HEK293 (cell line): ENCODE measurements around the gene RGS6.

Experiments used
- CTCF ChIA-PET: fragments of 350-600 bp; formaldehyde crosslinking; extraction: SDS; loops from one replicate; lab custom pipeline; 2021; ENCODE audit warnings: antibody characterized with exemption; lab: Yijun Ruan, JAX
- POLR2A ChIA-PET: fragments of 300-600 bp; formaldehyde crosslinking; extraction: SDS; loops from one replicate; lab custom pipeline; 2020; ENCODE audit warnings: antibody characterized with exemption, inconsistent platforms; lab: Yijun Ruan, JAX
- H3K27ac ChIP-seq: fragments of 200-500 bp; sonication (Bioruptor generic); 2 replicates; pipeline ENCODE4 v1.5.1; 2014; ENCODE audit warnings: low read depth, low read length, control low read depth, inconsistent platforms; ENCODE audit errors: extremely low read depth
- H3K36me3 ChIP-seq, 2 experiments: fragments of 200-500 bp in 1 of 2; sonication (Bioruptor generic) in 1 of 2; 1 replicate in 1 of 2; 2 replicates in 1 of 2; pipeline ENCODE4 v1.5.1; 2014 to 2017; ENCODE audit warnings: inconsistent platforms in 2 of 2, low read length in 2 of 2; ENCODE audit not compliant: control insufficient read depth in 2 of 2, insufficient read depth in 1 of 2
- H3K4me1 ChIP-seq: fragments of 200-500 bp; sonication (Bioruptor generic); 2 replicates; pipeline ENCODE4 v1.5.1; 2014; ENCODE audit warnings: mild to moderate bottlenecking, low read length, inconsistent platforms; ENCODE audit not compliant: control insufficient read depth, insufficient read depth
- H3K4me3 ChIP-seq: 2 replicates; pipeline ENCODE4 v1.5.1; 2011; ENCODE audit warnings: low read depth, mild to moderate bottlenecking, control low read depth, low read length, moderate library complexity
- H3K9me3 ChIP-seq: fragments of 200-500 bp; sonication (Bioruptor generic); 2 replicates; pipeline ENCODE4 v1.5.1; 2014; ENCODE audit warnings: low read depth, low read length, inconsistent platforms; ENCODE audit not compliant: control insufficient read depth, insufficient read depth
- GLI2 ChIP-seq: fragments of 450-650 bp; formaldehyde crosslinking; IDR thresholded peaks from 2 replicates; pipeline ENCODE4; 2017; ENCODE audit warnings: missing biosample characterization, missing genetic modification characterization, low read depth, borderline replicate concordance
- HOXC10 ChIP-seq: sonication (generic); formaldehyde crosslinking; IDR thresholded peaks from 2 replicates; pipeline ENCODE4 v1.8.1; 2023; ENCODE audit warnings: mild to moderate bottlenecking, missing genetic modification reagents
- KLF8 ChIP-seq: fragments of 450-650 bp; formaldehyde crosslinking; IDR thresholded peaks from 2 replicates; pipeline ENCODE4 v1.5.1; 2016; ENCODE audit warnings: missing biosample characterization, missing genetic modification characterization
- MYNN ChIP-seq: fragments of 450-650 bp; formaldehyde crosslinking; IDR thresholded peaks from 2 replicates; pipeline ENCODE4 v1.5.1; 2016; ENCODE audit warnings: missing biosample characterization, missing genetic modification characterization, borderline replicate concordance
- MZF1 ChIP-seq: fragments of 450-650 bp; formaldehyde crosslinking; IDR thresholded peaks from 2 replicates; pipeline ENCODE4 v1.5.1; 2017; ENCODE audit warnings: missing biosample characterization, missing genetic modification characterization, borderline replicate concordance
- REPIN1 ChIP-seq: fragments of 450-650 bp; formaldehyde crosslinking; IDR thresholded peaks from 2 replicates; pipeline ENCODE4 v1.5.1; 2017; ENCODE audit warnings: missing biosample characterization, missing genetic modification characterization, low read depth
- SALL2 ChIP-seq: fragments of 450-650 bp; formaldehyde crosslinking; IDR thresholded peaks from 2 replicates; pipeline ENCODE4 v1.5.0; 2017; ENCODE audit warnings: missing biosample characterization, mild to moderate bottlenecking, missing genetic modification characterization, borderline replicate concordance
- WT1 ChIP-seq: fragments of 450-650 bp; formaldehyde crosslinking; IDR thresholded peaks from 2 replicates; pipeline ENCODE4 v1.5.1; 2016; ENCODE audit warnings: missing biosample characterization, missing genetic modification characterization
- ZBTB49 ChIP-seq: fragments of 450-650 bp; formaldehyde crosslinking; IDR thresholded peaks from 2 replicates; pipeline ENCODE4 v1.5.1; 2016; ENCODE audit warnings: missing biosample characterization, missing genetic modification characterization, low read depth
- ZNF18 ChIP-seq: fragments of 450-650 bp; formaldehyde crosslinking; IDR thresholded peaks from 2 replicates; pipeline ENCODE4 v1.5.1; 2016; ENCODE audit warnings: missing biosample characterization, missing genetic modification characterization
- ZNF274 ChIP-seq, 2 experiments: fragments of 200-500 bp in 1 of 2; fragments of 450-650 bp in 1 of 2; sonication (Bioruptor generic) in 1 of 2; formaldehyde crosslinking in 1 of 2; IDR thresholded peaks; 2 replicates each; pipeline versions ENCODE4 v1.5.1 to v1.6.1; 2014 to 2016; ENCODE audit warnings: borderline replicate concordance in 1 of 2, inconsistent platforms in 1 of 2, low read length in 1 of 2, missing biosample characterization in 1 of 2, missing genetic modification characterization in 1 of 2
- ZNF37A ChIP-seq: fragments of 450-650 bp; IDR thresholded peaks from 2 replicates; pipeline ENCODE4 v1.5.1; 2018; ENCODE audit warnings: missing biosample characterization, missing genetic modification characterization
- ZNF391 ChIP-seq: fragments of 450-650 bp; formaldehyde crosslinking; IDR thresholded peaks from 2 replicates; pipeline ENCODE4 v1.5.1; 2016; ENCODE audit warnings: low read depth, missing biosample characterization, missing genetic modification characterization, borderline replicate concordance
- ZNF404 ChIP-seq: fragments of 450-650 bp; formaldehyde crosslinking; IDR thresholded peaks from 2 replicates; pipeline ENCODE4 v1.5.1; 2017; ENCODE audit warnings: missing biosample characterization, missing genetic modification characterization
- ZNF433 ChIP-seq: fragments of 450-650 bp; formaldehyde crosslinking; IDR thresholded peaks from 2 replicates; pipeline ENCODE4 v1.5.1; 2016; ENCODE audit warnings: missing biosample characterization, missing genetic modification characterization, low read depth
- ZNF510 ChIP-seq: fragments of 450-650 bp; formaldehyde crosslinking; IDR thresholded peaks from 2 replicates; pipeline ENCODE4 v1.5.1; 2018; ENCODE audit warnings: mild to moderate bottlenecking, missing genetic modification characterization, missing biosample characterization; ENCODE audit not compliant: insufficient replicate concordance
- ZNF658 ChIP-seq: fragments of 450-650 bp; formaldehyde crosslinking; IDR thresholded peaks from 2 replicates; pipeline ENCODE4; 2016; ENCODE audit warnings: missing biosample characterization, missing genetic modification characterization
- ZNF704 ChIP-seq: fragments of 450-650 bp; formaldehyde crosslinking; IDR thresholded peaks from 2 replicates; pipeline ENCODE4 v1.5.1; 2016; ENCODE audit warnings: missing biosample characterization, missing genetic modification characterization
- ZNF843 ChIP-seq: fragments of 450-650 bp; formaldehyde crosslinking; IDR thresholded peaks from 2 replicates; pipeline ENCODE4 v1.5.1; 2016; ENCODE audit warnings: missing biosample characterization, missing genetic modification characterization
- ZSCAN16 ChIP-seq: fragments of 450-650 bp; formaldehyde crosslinking; IDR thresholded peaks from 2 replicates; pipeline ENCODE4 v1.5.1; 2016; ENCODE audit warnings: missing biosample characterization, missing genetic modification characterization
- ZSCAN4 ChIP-seq: fragments of 450-650 bp; formaldehyde crosslinking; IDR thresholded peaks from 2 replicates; pipeline ENCODE4 v1.5.1; 2017; ENCODE audit warnings: missing biosample characterization, missing genetic modification characterization
- TF ChIP-seq, protein P1 (sequence below): fragments of 450-650 bp; formaldehyde crosslinking; IDR thresholded peaks from 2 replicates; pipeline ENCODE4 v1.5.1; 2016; ENCODE audit warnings: missing biosample characterization, missing genetic modification characterization
- TF ChIP-seq, protein P2 (sequence below): fragments of 450-650 bp; formaldehyde crosslinking; IDR thresholded peaks from 2 replicates; pipeline ENCODE4 v1.5.1; 2016; ENCODE audit warnings: missing biosample characterization, missing genetic modification characterization

RGS6 gene

GRCh38 chr14:72178517-72178916 is 246.3 kb downstream of the RGS6 start:
- Histone ChIP-seq H3K4me3 (no peak overlapping the region), H3K9me3 (no peaks in the 10 kb centered on the region), H3K36me3 (no peaks in the 10 kb centered on the region), H3K27ac (no peak overlapping the region), H3K4me1 (no peaks in the 10 kb centered on the region)
- ChIA-PET CTCF (interaction anchor here (0.7 kb wide), 1 partner anchor 11 kb away, joined by 3 read pairs; no protein-coding TSS in a partner anchor), POLR2A (no interaction called here)
- TF ChIP-seq, protein P1, sequence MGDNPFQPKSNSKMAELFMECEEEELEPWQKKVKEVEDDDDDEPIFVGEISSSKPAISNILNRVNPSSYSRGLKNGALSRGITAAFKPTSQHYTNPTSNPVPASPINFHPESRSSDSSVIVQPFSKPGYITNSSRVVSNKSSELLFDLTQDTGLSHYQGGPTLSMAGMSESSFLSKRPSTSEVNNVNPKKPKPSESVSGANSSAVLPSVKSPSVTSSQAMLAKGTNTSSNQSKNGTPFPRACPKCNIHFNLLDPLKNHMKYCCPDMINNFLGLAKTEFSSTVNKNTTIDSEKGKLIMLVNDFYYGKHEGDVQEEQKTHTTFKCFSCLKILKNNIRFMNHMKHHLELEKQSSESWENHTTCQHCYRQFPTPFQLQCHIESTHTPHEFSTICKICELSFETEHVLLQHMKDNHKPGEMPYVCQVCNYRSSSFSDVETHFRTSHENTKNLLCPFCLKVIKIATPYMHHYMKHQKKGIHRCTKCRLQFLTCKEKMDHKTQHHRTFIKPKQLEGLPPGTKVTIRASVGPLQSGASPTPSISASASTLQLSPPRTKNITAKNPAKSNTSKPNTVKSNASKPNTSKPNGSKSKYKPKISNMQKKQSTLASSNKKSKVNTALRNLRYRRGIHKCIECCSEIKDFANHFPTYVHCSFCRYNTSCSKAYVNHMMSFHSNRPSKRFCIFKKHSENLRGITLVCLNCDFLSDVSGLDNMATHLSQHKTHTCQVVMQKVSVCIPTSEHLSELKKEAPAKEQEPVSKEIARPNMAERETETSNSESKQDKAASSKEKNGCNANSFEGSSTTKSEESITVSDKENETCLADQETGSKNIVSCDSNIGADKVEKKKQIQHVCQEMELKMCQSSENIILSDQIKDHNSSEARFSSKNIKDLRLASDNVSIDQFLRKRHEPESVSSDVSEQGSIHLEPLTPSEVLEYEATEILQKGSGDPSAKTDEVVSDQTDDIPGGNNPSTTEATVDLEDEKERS = no peak
- TF ChIP-seq MZF1 (tag by site-specific recombination) = no peak
- TF ChIP-seq ZNF843 (tag by site-specific recombination) = no peak
- no peak for TF ChIP-seq KLF8
- no peak for TF ChIP-seq ZNF37A (tag by site-specific recombination)
- TF ChIP-seq REPIN1 = no peak
- TF ChIP-seq ZNF433 (tag by site-specific recombination) = no peak
- TF ChIP-seq ZNF274 (IDR thresholded peaks at IDR 0.05; ENCODE audit: low read length) = no peak
- no peak for TF ChIP-seq ZNF274 (tag by site-specific recombination; IDR thresholded peaks at IDR 0.05; ENCODE audit: borderline replicate concordance)
- TF ChIP-seq ZNF18 (tag by site-specific recombination) = no peak
- no peak for TF ChIP-seq ZNF658 (tag by site-specific recombination)
- TF ChIP-seq ZSCAN4 (tag by site-specific recombination) = no peak
- no peak for TF ChIP-seq MYNN
- TF ChIP-seq ZNF510 (tag by site-specific recombination) = no peak
- no peak for TF ChIP-seq GLI2 (tag by site-specific recombination)
- TF ChIP-seq, protein P2, sequence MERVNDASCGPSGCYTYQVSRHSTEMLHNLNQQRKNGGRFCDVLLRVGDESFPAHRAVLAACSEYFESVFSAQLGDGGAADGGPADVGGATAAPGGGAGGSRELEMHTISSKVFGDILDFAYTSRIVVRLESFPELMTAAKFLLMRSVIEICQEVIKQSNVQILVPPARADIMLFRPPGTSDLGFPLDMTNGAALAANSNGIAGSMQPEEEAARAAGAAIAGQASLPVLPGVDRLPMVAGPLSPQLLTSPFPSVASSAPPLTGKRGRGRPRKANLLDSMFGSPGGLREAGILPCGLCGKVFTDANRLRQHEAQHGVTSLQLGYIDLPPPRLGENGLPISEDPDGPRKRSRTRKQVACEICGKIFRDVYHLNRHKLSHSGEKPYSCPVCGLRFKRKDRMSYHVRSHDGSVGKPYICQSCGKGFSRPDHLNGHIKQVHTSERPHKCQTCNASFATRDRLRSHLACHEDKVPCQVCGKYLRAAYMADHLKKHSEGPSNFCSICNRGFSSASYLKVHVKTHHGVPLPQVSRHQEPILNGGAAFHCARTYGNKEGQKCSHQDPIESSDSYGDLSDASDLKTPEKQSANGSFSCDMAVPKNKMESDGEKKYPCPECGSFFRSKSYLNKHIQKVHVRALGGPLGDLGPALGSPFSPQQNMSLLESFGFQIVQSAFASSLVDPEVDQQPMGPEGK (tag by site-specific recombination) = no peak

DNA sequence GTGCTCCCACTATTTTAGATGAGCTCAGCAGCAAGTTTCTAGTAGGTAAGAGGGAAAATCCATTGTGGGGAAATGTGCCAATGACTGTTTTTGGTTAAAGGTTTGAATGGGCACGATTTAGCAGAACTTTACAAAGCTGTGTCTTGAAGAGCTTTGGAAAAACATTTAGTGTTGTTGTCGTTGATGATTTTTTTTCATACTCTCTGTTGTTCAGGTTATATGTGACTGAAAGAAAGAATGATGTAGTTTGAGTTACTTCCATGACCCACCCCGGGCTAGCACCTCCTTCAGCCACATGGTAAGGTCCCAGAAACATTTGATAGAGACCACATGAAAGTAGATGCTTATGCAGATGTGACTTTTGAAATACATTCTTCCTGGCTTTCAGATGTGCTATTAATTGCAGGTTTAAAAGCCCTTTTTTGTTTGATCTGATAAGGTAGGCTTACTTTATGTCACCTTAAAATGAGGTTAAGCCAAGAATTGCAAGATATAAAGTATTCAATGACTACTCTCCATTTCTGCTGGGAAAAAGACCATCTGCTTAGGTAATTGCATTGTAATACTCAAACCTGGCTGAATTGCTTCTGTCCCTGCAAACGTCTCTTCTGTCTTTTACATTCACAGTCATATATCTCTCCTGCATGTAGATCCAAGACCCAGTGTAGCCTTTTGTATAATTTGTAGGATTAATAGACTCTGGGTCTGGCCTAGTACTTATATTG is 250.6 kb downstream of the RGS6 start:
- Histone ChIP-seq H3K4me1 (no peaks in the 10 kb centered on the region), H3K27ac (no peak overlapping the region), H3K4me3 (no peak overlapping the region), H3K9me3 (no peaks in the 10 kb centered on the region), H3K36me3 (no peaks in the 10 kb centered on the region)
- POLR2A ChIA-PET = no interaction called here
- CTCF ChIA-PET = no interaction called here
- TF ChIP-seq HOXC10 (CRISPR knock-in tag) (no peak), ZNF37A (tag by site-specific recombination) (no peak), ZNF704 (tag by site-specific recombination) (no peak), ZNF391 (tag by site-specific recombination) (no peak), ZBTB49 (tag by site-specific recombination) (no peak), ZNF404 (tag by site-specific recombination) (no peak), ZSCAN16 (tag by site-specific recombination) (no peak), SALL2 (no peak), WT1 (no peak)
